ENCODE data around the gene MS4A18.
"Not testable (repeated sequence)": the region's sequence is repeated elsewhere in the genome, so short reads cannot be mapped to it uniquely, and the experiment has no call there.

Gene MS4A18

DNA sequence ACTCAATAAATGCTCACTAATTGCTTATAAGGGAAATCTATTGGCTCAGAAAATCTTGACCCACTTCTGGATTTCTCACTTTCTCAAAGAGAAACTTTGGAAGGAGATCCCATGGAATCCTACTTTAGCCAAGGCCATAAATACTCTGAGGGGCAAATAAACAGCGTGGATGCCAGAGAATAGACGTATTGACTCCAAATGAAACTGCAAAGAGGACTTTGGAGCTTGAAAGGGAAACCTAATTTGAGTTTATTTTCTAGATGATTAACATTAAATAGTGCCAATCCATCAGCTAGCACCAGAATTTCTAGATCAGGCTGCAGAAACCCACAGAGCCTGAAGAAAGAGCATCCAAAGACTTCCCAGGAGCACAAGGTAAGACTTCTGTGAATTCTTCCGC lies at the start of gene MS4A18:
Gene MS4A18, plus strand, starts transcription at position 301 of the 400 bp plus-strand sequence.
- no peak for DNase-seq (ENCODE audit: low read depth in 2 of 2)

DNA sequence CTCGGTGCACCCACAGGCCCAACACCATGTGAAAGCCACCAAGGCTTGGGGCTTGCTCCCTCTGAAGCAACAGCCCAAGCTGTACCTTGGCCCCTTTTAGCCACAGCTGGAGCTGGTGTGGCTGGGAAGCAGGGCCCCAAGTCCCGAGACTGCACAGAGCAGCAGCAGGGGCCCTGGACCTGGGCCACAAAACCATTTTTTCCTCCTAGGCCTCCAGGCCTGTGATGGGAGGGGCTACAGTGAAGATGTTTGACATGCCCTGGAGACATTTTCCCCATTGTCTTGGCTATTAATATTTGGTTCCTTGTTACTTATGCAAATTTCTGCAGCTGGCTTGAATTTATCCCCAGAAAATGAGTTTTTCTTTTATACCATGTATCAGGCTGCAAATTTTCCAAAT lies 46.3 kb upstream of the MS4A18 start:
- not testable (repeated sequence) for DNase-seq (ENCODE audit: low read depth in 2 of 2)

DNA sequence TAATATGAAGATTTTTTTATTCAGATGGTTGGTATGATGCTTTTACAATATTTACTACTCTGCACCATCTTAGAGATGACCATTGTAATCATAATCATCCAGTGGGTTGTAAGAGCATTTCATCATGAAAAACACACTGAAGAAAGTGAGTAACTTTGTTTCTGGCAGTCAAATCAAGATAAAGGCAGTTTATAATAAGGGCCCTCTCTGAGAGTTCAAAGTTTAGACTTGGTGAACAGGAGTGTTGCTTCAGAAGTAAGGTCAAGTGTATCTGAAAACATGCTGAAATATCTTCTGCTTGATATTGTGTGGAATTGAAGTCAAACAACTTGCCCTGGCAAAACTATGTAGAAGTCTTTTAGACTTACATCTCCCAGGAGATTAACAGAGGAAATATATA lies 44.6 kb upstream of the MS4A18 start:
- DNase-seq (ENCODE audit: low read depth in 2 of 2) = no peak

GRCh38 chr11:60680455-60681119 lies 43.9 kb upstream of the MS4A18 start:
- no peak for DNase-seq (ENCODE audit: low read depth in 2 of 2)

DNA sequence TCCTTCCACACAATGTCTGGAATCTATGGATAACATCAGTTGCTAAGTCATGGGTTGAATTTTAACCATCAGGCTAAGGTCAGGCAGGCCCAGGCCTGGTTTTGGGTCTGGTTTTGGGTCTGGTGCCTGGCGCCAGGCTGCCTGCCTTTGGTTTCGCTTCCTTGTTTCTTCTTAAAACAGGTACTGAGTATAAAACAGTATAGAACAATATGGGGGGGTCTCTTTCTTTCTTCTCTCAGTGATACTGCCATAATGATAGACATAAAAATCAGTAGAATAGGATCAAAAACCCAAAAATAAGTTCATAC lies 40.0 kb upstream of the MS4A18 start:
- DNase-seq (ENCODE audit: low read depth in 2 of 2) = not testable (repeated sequence)

DNA sequence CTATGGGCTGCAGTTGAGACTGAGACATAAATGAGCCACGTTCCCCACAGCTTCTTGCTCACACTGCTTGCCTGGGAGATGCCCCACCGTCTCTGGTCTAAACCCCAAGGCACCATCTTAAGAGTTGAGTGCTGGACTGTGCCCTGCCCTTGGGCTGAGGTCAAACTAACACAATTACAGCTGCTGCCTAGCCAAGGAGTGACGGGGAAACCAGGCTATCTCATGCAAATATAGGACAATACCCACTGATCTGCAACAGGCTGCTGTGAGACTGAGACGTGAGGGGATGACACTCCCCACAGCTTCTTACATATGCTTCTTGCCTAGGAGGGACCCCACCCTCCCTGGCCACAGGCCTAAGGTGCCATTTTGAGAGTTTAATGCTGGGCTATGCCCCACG lies 32.9 kb upstream of the MS4A18 start:
- no peak for DNase-seq (ENCODE audit: low read depth in 2 of 2)

DNA sequence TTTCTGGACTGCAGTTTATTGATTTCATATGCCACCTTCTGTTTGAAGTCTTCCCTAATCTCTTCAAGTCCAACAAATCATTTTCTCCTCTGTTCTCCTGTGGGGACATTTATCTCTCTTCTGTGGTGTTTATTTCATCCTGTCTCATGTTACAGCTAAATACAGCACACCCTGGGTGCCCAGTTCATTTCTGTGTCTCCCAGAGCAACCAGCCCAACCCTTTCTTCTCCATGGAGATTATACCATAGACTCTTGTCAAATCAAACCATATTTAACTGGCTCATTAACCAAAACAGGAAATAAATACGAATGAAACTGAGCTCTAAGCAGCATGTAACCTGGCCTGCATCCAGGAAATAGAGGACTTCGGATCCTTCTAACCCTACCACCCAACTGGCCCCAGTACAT lies 25.2 kb upstream of the MS4A18 start, which contains the start of gene MS4A8:
Gene MS4A8, plus strand, starts transcription at position 329 of the 408 bp plus-strand sequence. CDS start 1,249 bp downstream, outside the sequence.
- no peak for DNase-seq (ENCODE audit: low read depth in 2 of 2)

DNA sequence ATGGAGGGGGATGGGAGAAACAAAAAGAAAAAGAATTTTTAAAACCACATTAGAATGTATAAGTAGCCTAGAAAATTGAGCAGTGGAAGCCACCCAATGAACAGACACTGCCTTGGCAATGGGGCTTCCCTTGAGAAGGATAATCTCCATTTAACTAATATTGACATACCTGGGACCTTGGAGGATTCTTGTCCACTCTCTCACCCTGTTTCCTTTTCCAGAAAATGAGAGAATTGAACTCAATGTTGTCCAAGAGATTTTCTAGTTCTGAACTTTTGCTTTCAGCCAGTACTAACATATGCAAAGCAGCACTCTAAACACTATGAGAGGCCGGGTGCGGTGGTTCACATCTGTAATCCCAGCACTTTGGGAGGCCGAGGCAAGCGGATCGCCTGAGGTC lies 24.6 kb upstream of the MS4A18 start:
- DNase-seq (ENCODE audit: low read depth in 2 of 2) = no peak

- DNase-seq (ENCODE audit: low read depth in 2 of 2) = no peak
Observed at GRCh38 chr11:60700689-60701468, 23.6 kb upstream of the MS4A18 start.

DNA sequence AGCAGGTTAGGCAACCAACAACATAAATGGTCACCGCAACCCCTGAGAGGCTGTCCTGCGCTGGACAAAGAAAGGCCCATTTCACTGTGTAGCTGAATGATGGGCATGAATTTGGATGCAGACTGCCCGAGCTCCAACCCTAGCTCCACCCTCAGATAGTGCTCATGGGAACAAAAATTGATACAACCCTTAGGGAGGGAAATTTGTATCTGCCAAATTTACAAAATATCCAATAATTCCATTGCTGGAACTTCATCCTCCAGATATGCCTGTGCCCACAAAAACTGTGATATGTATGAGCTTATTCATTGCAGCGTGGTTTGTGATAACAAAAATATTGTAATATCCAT lies 23.1 kb upstream of the MS4A18 start:
- DNase-seq (ENCODE audit: low read depth in 2 of 2) = no peak

- no peak for DNase-seq (ENCODE audit: low read depth in 2 of 2)
Observed at GRCh38 chr11:60703374-60703773, 21.1 kb upstream of the MS4A18 start.

- DNase-seq (ENCODE audit: low read depth in 2 of 2) = no peak
Observed at GRCh38 chr11:60705895-60706294, 18.6 kb upstream of the MS4A18 start.

DNA sequence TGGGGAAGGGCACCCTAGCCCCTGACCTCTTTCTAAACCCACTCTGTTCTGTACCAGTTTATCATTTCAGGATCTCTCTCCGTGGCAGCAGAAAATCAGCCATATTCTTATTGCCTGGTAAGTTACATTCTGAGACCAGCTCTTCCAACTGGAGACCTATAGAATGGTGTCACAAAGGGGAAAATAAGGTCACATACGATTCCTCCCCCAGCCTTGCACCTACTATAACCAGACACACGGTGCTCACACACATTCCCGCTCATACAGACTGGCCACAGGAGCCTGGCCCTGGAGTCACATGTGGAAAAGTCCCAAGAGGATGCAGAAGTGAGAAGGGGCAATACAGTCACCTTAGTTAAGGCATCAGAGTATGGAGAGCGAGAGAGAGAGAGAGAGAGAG lies 17.6 kb upstream of the MS4A18 start:
- DNase-seq (ENCODE audit: low read depth in 2 of 2) = no peak

GRCh38 chr11:60710482-60710881 lies 14.0 kb upstream of the MS4A18 start:
- DNase-seq (ENCODE audit: low read depth in 2 of 2) = no peak

DNA sequence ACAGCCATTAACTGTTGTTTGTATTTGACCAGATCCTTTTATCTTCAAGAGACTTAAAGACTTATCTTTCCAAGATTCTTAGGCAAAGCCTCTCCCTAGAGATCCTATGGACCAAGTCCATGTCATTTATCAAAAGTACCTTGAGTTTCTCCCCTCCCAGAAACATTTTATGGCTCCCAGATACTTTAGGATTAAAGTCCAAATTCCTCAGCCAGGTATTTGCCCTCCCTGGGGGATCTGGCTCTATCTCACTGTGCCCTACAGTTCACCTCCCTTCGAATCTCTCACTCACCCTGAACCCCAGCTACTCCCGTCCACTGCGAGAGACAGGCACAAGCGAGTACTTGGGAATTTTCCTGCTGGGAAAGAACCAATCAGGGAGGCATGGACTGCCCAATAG lies 13.2 kb upstream of the MS4A18 start:
- no peak for DNase-seq (ENCODE audit: low read depth in 2 of 2)

DNA sequence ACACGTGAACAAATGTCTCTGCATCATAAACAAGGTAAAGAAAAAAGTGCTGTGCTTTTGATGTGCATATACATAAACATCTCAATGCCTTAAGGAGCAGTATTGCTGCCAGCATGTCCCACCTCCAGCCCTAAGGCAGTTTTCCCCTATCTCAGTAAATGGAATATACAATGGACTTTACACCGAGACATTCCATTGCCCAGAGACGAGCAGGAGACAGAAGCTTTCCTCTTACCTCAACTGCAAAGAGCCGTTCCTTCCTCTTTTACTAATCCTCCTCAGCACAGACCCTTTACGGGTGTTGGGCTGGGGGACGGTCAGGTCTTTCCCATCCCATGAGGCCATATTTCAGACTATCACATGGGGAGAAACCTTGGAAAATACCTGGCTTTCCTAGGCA lies 11.1 kb upstream of the MS4A18 start:
- not testable (repeated sequence) for DNase-seq (ENCODE audit: low read depth in 2 of 2)

DNA sequence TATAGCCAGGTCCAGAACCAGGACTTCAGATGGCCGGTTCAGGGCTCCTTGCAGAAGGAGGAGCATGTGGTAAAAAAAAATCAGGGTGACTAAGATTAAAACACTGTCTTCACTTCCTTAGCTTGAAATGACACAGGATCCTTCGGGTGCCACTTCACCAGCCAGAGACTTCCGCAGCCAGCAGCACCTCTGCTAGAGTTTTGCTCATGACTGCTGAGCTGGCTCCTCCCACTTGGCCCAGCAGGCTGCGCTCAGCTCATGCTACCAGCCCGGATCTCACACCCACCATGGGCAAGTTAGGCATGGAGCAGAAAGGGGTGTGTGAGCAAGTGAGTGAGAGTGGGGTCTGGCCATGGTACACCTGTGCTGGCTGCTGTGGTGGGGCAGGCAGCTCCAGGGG lies 6.6 kb upstream of the MS4A18 start:
- no peak for DNase-seq (ENCODE audit: low read depth in 2 of 2)

DNA sequence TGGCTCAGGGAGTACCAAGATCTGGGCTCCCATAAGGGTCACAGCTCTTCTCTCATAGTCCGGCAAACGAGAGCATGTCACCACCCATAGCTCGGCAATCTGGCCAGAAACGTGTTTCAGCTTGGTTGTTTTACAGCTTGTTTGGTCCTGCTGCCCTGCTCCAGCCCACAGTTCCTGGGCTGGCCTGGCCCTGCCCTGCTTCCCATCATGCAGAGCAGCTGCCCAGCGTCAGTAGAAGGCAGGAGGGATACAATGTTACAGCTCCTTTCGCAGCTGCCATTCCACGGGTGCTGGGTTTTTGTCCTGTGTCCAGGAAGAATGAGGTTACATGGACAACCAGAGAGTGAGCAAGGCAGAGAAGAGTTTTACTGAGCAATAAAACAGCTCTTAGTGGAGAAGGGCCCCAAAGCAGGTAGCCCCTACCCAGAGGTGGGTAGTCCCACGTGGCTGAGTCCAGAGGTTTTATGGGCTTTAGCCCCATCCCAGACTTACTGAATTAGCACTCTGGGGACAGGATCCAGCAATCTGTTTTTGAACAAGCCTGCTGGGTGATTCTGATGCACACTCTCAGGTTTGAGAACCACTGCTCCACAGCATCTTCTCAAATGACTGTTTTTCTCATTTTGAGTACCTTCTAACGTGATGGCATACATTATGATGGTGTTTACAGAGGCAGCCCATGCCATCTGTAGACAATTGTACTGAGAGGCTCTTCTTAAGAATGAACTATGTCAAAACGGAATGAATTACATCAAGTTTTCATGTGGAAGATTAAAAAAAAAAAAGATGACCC lies 5.8 kb upstream of the MS4A18 start:
- no peak for DNase-seq (ENCODE audit: low read depth in 2 of 2)

GRCh38 chr11:60719391-60719790 lies 5.1 kb upstream of the MS4A18 start:
- DNase-seq (ENCODE audit: low read depth in 2 of 2) = no peak

- no peak for DNase-seq (ENCODE audit: low read depth in 2 of 2)
Observed at GRCh38 chr11:60720460-60720859, 4.1 kb upstream of the MS4A18 start.

- DNase-seq (ENCODE audit: low read depth in 2 of 2) = no peak
Observed at GRCh38 chr11:60725592-60725991, 1.1 kb downstream of the MS4A18 start.

DNA sequence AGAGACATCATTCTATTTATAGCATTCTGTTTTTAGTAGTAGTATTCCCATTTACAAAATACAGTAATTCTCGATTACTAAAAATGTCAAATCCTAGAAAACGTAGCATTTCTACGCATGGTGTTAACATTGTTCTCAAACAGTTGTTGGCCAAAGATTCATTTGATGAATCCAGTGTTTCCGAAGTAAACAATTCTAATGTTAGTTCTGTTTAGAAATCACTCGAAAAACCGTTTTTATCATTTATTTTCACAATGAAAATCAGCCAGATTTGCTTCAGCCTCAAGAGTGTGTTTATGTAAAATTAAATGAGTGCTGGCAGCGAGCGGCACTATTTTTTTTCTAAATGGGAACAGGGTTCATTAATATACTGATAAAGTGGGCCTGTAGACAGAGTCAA lies 7.1 kb downstream of the MS4A18 start:
- DNase-seq (ENCODE audit: low read depth in 2 of 2) = no peak

GRCh38 chr11:60734279-60734678 lies 9.8 kb downstream of the MS4A18 start:
- DNase-seq (ENCODE audit: low read depth in 2 of 2) = no peak

Data from stimulated activated CD4-positive, alpha-beta T cell treated with anti-CD3 and anti-CD28 coated beads, Interleukin-12 subunit alpha, Interleukin-12 subunit beta, amount 100 ng/mL, for 24 hours (primary cell).